Ectodermal cell (in vitro differentiated cells): Measurements from ENCODE around the gene MAPT.
"Not testable (repeated sequence)": the region's sequence is repeated elsewhere in the genome, so short reads cannot be mapped to it uniquely, and the experiment has no call there.

Experiments
- H3K27ac ChIP-seq: 2 replicates; pipeline ENCODE4 v1.7.0; 2013; ENCODE audit warnings: mild to moderate bottlenecking, low read depth, low read length; ENCODE audit not compliant: insufficient read depth, poor library complexity, severe bottlenecking
- H3K27me3 ChIP-seq: 2 replicates; pipeline ENCODE4 v1.7.0; 2013; ENCODE audit warnings: mild to moderate bottlenecking, low read length; ENCODE audit not compliant: insufficient read depth, control insufficient read depth, poor library complexity, severe bottlenecking
- H3K36me3 ChIP-seq: one replicate; pipeline ENCODE4 v1.7.0; 2013; ENCODE audit warnings: low read length; ENCODE audit not compliant: control insufficient read depth, insufficient read depth
- H3K4me1 ChIP-seq: one replicate; pipeline ENCODE4 v1.7.0; 2013; ENCODE audit warnings: low read length; ENCODE audit not compliant: control insufficient read depth, insufficient read depth
- H3K4me3 ChIP-seq: 2 replicates; pipeline ENCODE4 v1.7.0; 2013; ENCODE audit warnings: low read depth, low read length, control low read depth; ENCODE audit not compliant: insufficient read depth
- H3K9me3 ChIP-seq: 2 replicates; pipeline ENCODE4 v1.7.0; 2013; ENCODE audit warnings: mild to moderate bottlenecking, low read length, moderate library complexity; ENCODE audit not compliant: control insufficient read depth
- WGBS, 2 experiments: methylation state at CpG; one replicate each; pipeline ENCODE4 v1.1.7; 2013; ENCODE audit warnings: missing lambda C conversion rate in 2 of 2; 5-methylcytosine and 5-hydroxymethylcytosine counted together

MAPT gene

GRCh38 chr17:45908460-45908859 lies 14.1 kb downstream of the MAPT start:
- no peak overlapping the region for H3K4me3 ChIP-seq
- H3K36me3 ChIP-seq: no peaks in the 10 kb centered on the region
- H3K27me3 ChIP-seq: no peaks in the 10 kb centered on the region
- WGBS, 2 experiments: 51 to 55% methylated on average over 3 of the region's 3 CpGs
- no peak overlapping the region for H3K27ac ChIP-seq
- peaks cover 7% of the 10 kb centered on the region for H3K4me1 ChIP-seq
- H3K9me3 ChIP-seq: no peaks in the 10 kb centered on the region

DNA sequence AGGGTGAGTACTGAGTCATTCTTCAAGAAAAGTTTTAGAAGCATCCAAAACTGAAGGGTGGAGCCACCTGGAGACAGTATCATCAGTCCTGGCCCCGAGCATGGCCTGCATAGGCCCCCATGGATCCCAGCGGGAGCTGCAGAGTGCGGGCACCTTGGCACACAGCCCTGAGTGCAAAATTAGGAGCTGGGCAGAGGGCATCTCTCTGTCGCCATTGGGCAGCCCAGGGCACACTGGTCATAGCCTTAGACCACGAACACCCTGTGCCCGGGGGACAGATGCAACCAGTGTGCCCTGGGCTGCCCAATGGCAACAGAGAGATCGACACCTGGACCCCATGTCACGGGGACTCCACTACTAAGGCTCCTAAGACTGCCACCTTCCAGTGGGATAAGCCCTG lies 14.6 kb downstream of the MAPT start:
- Histone ChIP-seq H3K4me1 (peaks cover 7% of the 10 kb centered on the region), H3K4me3 (no peak overlapping the region), H3K27ac (no peak overlapping the region), H3K36me3 (no peaks in the 10 kb centered on the region), H3K27me3 (no peaks in the 10 kb centered on the region), H3K9me3 (no peaks in the 10 kb centered on the region)
- WGBS, 2 experiments: 93 to 94% methylated on average over 8 of the region's 8 CpGs

DNA sequence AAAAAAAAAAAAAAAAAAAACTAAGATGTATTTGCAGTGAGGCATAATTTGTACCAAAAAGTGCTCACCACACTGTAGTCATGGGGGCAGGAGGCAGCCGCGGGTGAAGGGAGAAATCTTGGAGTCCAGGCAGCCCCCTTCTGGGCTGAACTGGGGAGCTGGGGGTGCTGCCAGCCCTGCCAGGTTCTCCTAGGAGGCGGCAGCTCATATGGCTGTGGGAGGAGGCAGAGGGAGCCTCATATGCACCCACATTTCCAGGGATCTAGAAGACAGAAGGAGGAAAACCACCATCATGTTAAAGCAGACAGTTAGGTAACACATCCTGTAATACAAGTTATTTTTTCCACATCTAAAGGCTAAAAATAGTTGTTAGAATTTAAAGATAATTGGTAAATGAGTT lies 16.3 kb downstream of the MAPT start:
- Histone ChIP-seq H3K27ac (no peak overlapping the region), H3K4me1 (no peaks in the 10 kb centered on the region), H3K4me3 (no peak overlapping the region), H3K9me3 (no peaks in the 10 kb centered on the region), H3K27me3 (no peaks in the 10 kb centered on the region), H3K36me3 (no peaks in the 10 kb centered on the region)
- WGBS, 2 experiments: 84 to 88% methylated on average over 3 of the region's 3 CpGs

DNA sequence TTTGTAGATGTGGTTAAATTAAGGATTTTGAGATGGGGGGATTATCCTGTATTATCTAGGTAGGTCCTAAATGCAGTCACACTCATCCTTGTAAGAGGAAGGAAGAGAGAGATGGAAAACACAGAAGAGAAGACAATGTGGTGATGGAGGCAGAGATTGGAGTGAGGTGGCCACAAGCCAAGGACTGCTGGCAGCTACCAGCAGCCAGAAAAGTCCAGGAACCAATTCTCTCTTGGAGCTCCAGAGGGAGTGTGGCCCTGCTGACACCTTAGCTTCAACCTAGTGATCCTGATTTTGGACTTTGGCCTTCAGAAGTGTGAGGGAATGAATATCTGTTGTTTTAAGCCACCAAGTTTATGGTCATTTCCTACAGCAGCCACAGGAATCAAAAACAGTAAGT lies 18.0 kb downstream of the MAPT start:
- H3K4me3 ChIP-seq: no peak overlapping the region

DNA sequence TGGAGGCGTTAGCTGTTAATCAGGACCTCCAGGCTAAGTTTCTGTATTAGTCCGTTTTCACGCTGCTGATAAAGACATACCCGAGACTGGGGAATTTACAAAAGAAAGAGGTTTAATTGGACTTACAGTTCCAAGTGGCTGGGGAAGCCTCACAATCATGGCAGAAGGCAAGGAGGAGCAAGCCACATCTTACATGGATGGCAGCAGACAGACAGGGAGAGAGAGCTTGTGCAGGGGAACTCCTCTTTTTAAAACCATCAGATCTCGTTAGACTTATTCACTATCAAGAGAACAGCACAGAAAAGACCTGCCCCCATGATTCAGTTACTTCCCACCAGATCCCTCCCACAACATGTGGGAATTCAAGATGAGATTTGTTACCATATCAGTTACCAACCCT lies 18.7 kb downstream of the MAPT start:
- WGBS, 2 experiments: 95 to 97% methylated on average over 5 of the region's 5 CpGs

More for the DNA sequence above, 18.0 kb downstream of the MAPT start:
- H3K27ac ChIP-seq: no peak overlapping the region
- H3K4me1 ChIP-seq: no peaks in the 10 kb centered on the region
- no peaks in the 10 kb centered on the region for H3K36me3 ChIP-seq
- H3K9me3 ChIP-seq: no peaks in the 10 kb centered on the region
- no peaks in the 10 kb centered on the region for H3K27me3 ChIP-seq

DNA sequence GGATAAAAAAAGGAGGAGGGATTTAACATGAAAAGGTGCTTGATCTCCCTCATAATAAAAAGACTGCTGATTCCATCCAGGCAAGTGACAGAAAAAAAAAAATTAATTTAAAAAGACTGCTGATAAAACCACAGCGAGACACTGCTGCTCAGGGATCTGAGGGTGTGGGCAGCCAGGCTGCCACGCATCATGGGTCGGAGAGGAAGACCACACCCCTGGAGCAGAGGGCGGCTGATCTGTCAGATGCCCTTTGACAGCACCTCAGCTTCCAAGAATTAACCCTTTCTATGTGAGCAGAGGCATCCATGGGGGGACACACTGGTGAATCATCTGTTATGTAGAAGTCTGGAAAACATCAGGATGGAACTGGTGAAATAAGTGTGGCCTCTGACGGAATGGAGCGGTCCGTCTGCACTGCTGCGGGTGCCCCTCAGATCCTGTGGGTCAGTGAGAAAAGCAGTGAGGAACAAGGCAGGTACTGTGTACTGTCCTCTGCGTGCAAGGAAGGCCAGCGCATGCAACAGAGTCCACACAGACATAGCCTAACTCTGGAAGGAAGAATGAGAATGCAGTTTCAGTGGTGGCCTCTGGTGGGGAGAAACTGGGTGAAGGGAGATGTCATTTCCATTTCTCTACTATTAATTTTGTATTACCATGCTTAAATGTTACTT lies 19.8 kb downstream of the MAPT start:
- no peaks in the 10 kb centered on the region for H3K4me1 ChIP-seq
- no peaks in the 10 kb centered on the region for H3K27me3 ChIP-seq
- H3K9me3 ChIP-seq: no peaks in the 10 kb centered on the region
- H3K36me3 ChIP-seq: no peaks in the 10 kb centered on the region
- no peak overlapping the region for H3K4me3 ChIP-seq
- no peak overlapping the region for H3K27ac ChIP-seq
- WGBS, 2 experiments: 76% methylated on average over 10 of the region's 10 CpGs

More for the DNA sequence above, 18.7 kb downstream of the MAPT start:
- H3K27ac ChIP-seq, H3K27me3 ChIP-seq, H3K4me3 ChIP-seq, H3K4me1 ChIP-seq, H3K36me3 ChIP-seq, H3K9me3 ChIP-seq: not testable (repeated sequence)

DNA sequence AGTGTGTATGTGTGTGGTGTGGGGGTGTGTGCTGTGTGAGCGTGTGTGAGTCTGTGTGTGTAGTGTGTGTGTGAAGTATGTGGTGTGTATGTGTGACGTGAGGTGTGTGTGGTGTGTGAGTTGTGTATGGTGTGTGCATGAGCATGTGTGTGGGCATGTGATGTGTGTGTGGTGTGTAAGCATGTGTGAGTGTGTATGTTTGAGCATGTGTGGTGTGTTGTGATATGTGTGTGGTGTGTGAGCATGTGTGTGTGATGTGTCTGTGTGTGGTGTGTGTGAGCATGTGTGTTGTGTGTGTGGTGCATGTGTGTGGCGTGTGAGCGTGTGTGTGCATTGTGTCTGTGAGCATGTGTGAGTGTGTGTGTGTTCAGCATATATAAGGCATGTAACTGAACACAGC lies 20.9 kb downstream of the MAPT start:
- H3K27me3 ChIP-seq: no peaks in the 10 kb centered on the region
- 89 to 93% methylated on average over 4 of the region's 4 CpGs for WGBS, 2 experiments
- H3K4me1 ChIP-seq: no peaks in the 10 kb centered on the region
- H3K27ac ChIP-seq: no peak overlapping the region
- no peak overlapping the region for H3K4me3 ChIP-seq
- H3K9me3 ChIP-seq: no peaks in the 10 kb centered on the region
- H3K36me3 ChIP-seq: no peaks in the 10 kb centered on the region

DNA sequence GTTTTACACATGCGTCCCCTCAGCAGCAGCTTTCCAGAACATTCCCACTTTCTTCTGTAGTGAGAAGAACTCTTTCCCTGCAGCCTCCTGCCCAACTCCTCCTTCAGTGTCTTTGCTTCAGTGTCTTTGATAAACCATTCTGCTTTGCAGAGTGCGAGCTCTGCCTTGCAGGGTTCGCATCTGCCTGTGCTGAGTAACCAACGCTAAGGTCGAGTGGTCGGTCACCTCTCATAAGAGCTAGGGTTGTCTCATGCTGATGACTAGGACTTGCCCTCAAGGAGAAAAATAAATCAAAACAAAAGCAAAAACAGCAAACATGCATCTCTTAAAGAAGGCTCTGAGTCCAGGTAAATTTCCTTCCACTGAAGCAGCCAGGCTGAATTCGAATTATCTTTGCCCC lies 22.7 kb downstream of the MAPT start:
- no peaks in the 10 kb centered on the region for H3K27me3 ChIP-seq
- no peak overlapping the region for H3K4me3 ChIP-seq
- H3K27ac ChIP-seq: no peak overlapping the region
- no peaks in the 10 kb centered on the region for H3K9me3 ChIP-seq
- H3K4me1 ChIP-seq: no peaks in the 10 kb centered on the region
- WGBS, 2 experiments: 88 to 90% methylated on average over 7 of the region's 7 CpGs
- no peaks in the 10 kb centered on the region for H3K36me3 ChIP-seq

DNA sequence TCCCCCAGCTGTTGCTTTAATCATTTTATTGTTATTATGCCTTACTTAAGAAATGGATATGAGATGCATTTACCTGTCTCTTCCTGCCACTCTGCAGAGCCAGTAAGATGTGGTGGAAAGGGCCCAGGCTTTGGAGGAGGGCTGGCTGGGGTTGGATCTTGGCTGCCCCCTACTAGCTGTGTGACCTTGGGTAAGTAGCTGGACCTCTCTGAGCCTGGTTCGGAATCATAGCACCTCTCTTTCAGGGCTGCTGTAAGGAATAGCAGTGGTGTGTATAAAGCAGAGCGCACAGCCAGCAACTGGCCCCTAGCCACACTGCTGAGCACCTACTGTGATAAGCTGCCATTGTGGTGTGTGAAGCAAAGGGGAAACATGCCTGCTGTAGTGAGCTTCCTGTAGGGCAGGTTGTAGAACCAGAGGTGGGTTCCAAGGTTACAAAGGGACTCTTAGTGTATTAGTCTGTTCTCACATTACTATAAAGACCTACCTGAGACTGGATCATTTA lies 23.9 kb downstream of the MAPT start:
- no peaks in the 10 kb centered on the region for H3K36me3 ChIP-seq
- no peak overlapping the region for H3K27ac ChIP-seq
- no peaks in the 10 kb centered on the region for H3K9me3 ChIP-seq
- H3K27me3 ChIP-seq: no peaks in the 10 kb centered on the region
- no peaks in the 10 kb centered on the region for H3K4me1 ChIP-seq
- no peak overlapping the region for H3K4me3 ChIP-seq
- 93 to 97% methylated on average over 2 of the region's 2 CpGs for WGBS, 2 experiments

GRCh38 chr17:45919136-45919535 lies 24.8 kb downstream of the MAPT start:
- Histone ChIP-seq H3K4me3 (no peak overlapping the region), H3K4me1 (no peaks in the 10 kb centered on the region), H3K27me3 (no peaks in the 10 kb centered on the region), H3K9me3 (no peaks in the 10 kb centered on the region), H3K27ac (no peak overlapping the region), H3K36me3 (no peaks in the 10 kb centered on the region)
- WGBS, 2 experiments: 86 to 91% methylated on average over 15 of the region's 15 CpGs

DNA sequence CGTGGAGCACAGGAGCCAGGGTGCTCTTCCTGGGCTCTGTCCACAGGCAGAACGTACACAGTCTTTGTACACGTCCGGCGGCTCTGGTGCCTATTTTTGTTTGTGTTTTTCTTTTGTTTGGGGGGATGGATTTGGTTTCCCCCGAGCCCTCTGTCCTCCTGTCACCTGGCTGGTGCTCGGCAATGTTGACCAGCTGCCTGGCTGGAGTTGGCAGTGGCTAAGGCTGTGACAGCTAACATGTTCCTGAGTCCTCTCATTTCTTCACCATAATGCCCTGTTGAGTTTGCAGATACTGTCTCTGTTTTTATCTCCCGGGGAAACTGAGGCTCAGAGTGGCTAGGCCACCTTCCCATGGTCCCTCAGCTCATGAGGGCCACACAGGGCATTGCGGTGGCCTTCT lies 25.7 kb downstream of the MAPT start:
- Histone ChIP-seq H3K4me3 (no peak overlapping the region), H3K27ac (no peak overlapping the region), H3K27me3 (no peaks in the 10 kb centered on the region), H3K36me3 (no peaks in the 10 kb centered on the region), H3K9me3 (no peaks in the 10 kb centered on the region), H3K4me1 (no peaks in the 10 kb centered on the region)
- 93 to 94% methylated on average over 9 of the region's 9 CpGs for WGBS, 2 experiments
